ENCODE data around the gene A3GALT2. TPM values are rescaled to one million over a fixed set of nuclear protein-coding genes. Genes with fewer than 3 reads are reported as not detected.
A peak's percentile ranks its signal among the peaks of the same experiment; 100 is the strongest.

The A3GALT2 gene
- total and polyA plus RNA-seq, 9 of the 15 experiments (the other 6 are each of a cell fraction or from before 2014, with no cell fraction given) = not detected

DNA sequence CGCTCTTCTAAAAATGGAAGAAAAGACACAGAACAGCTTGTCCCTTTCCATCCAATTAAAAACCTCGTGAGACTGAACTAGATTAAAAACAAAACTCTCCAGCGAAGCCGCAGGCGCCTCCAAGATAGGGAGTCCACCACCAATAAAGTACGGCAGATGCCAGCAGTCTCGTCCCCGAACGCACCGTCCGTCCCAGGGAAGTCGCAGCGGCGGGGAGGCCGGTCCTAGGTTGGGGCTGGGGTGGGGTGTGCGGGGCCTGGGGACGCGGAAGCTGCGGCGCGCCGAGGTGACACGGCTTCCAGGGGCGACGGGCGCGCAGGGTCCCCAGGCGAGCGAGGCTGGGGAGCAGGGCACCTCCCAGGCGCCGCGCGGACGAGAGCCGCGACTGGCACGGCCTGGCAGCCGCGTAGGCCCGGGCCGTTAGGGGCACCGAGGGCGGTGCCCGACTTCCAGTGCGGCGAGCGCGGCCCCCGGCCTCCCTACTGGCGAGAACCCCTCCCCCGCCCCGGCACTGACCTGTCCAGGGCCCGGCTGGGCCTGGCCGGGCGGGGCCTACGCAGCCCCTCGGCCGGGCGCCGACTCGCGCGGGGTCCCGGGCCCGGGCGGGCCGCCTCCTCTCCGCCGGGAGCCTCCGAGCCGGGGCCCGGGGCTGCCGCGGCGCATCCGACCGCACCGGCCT lies 28.3 kb upstream of the A3GALT2 start (continued):
- TF ChIP-seq PHF8 (IDR thresholded peaks at IDR 0.05; ENCODE audit: borderline replicate concordance, low read length) (peak; percentile 65; the same call in 1 of the 2 replicates), POLR2AphosphoS5 (IDR thresholded peaks at IDR 0.05; ENCODE audit: control insufficient read depth, insufficient read depth, low read depth, low read length) (no peak), DNMT1 (IDR thresholded peaks at IDR 0.05) (no peak), COPS2 (conservative IDR thresholded peaks at IDR 0.05) (no peak), ZSCAN29 (IDR thresholded peaks at IDR 0.05) (no peak), ETS1 (conservative IDR thresholded peaks at IDR 0.05; ENCODE audit: control insufficient read depth, low read depth, low read length) (0 out of 2 replicates have a peak, but pooled peaks have one; percentile 28), PHF21A (IDR thresholded peaks at IDR 0.05; ENCODE audit: borderline replicate concordance, low read depth) (no peak), KAT2B (IDR thresholded peaks at IDR 0.05; ENCODE audit: low read depth, low read length) (no peak), MNT (conservative IDR thresholded peaks at IDR 0.05) (0 out of 4 replicates have a peak, but pooled peaks of 1 of the 2 experiments have one; percentile 25), DPF2 (IDR thresholded peaks at IDR 0.05) (no peak), CREM (IDR thresholded peaks at IDR 0.05; ENCODE audit: low read depth) (peak; percentile 79), SAP30 (IDR thresholded peaks at IDR 0.05; ENCODE audit: borderline replicate concordance, insufficient read depth, low read depth, low read length, poor library complexity, severe bottlenecking) (no peak), HDGF (IDR thresholded peaks at IDR 0.05) (no peak), TRIM28 (IDR thresholded peaks at IDR 0.05) (no peak), RBBP5 (IDR thresholded peaks at IDR 0.05; ENCODE audit: borderline replicate concordance, insufficient read depth, low read length, poor library complexity, severe bottlenecking) (peak; percentile 68), BRD9 (IDR thresholded peaks at IDR 0.05; ENCODE audit: low read depth, partially characterized antibody) (no peak), ZNF253 (CRISPR knock-in tag; conservative IDR thresholded peaks at IDR 0.05) (no peak)
- TF ChIP-seq, protein P1, sequence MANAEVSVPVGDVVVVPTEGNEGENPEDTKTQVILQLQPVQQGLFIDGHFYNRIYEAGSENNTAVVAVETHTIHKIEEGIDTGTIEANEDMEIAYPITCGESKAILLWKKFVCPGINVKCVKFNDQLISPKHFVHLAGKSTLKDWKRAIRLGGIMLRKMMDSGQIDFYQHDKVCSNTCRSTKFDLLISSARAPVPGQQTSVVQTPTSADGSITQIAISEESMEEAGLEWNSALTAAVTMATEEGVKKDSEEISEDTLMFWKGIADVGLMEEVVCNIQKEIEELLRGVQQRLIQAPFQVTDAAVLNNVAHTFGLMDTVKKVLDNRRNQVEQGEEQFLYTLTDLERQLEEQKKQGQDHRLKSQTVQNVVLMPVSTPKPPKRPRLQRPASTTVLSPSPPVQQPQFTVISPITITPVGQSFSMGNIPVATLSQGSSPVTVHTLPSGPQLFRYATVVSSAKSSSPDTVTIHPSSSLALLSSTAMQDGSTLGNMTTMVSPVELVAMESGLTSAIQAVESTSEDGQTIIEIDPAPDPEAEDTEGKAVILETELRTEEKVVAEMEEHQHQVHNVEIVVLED (CRISPR knock-in tag; IDR thresholded peaks at IDR 0.05) = no peak
- TF ChIP-seq, protein P2, sequence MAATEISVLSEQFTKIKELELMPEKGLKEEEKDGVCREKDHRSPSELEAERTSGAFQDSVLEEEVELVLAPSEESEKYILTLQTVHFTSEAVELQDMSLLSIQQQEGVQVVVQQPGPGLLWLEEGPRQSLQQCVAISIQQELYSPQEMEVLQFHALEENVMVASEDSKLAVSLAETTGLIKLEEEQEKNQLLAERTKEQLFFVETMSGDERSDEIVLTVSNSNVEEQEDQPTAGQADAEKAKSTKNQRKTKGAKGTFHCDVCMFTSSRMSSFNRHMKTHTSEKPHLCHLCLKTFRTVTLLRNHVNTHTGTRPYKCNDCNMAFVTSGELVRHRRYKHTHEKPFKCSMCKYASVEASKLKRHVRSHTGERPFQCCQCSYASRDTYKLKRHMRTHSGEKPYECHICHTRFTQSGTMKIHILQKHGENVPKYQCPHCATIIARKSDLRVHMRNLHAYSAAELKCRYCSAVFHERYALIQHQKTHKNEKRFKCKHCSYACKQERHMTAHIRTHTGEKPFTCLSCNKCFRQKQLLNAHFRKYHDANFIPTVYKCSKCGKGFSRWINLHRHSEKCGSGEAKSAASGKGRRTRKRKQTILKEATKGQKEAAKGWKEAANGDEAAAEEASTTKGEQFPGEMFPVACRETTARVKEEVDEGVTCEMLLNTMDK (IDR thresholded peaks at IDR 0.05; ENCODE audit: borderline replicate concordance, insufficient read depth, low read depth, low read length, poor library complexity, severe bottlenecking) = no peak
